Testis (tissue), 5 donors: ENCODE data around the gene PWP2. TPM values are rescaled to one million over a fixed set of nuclear protein-coding genes. Genes with fewer than 3 reads are reported as not detected.
A peak's percentile ranks its signal among the peaks of the same experiment; 100 is the strongest.
"Not testable (repeated sequence)": the region's sequence is repeated elsewhere in the genome, so short reads cannot be mapped to it uniquely, and the experiment has no call there.

ENCODE experiments used
- DNase-seq: peaks from one replicate; pipeline ENCODE4 v3.0.0-alpha.2; 2019
- H3K27ac ChIP-seq, 2 donors: fragments of 200-600 bp; sonication (generic); one replicate each; pipeline ENCODE4 v1.5.1; 2019
- H3K27me3 ChIP-seq: fragments of 200-600 bp; sonication (generic); one replicate; pipeline ENCODE4 v1.5.1; 2019
- H3K36me3 ChIP-seq: fragments of 200-600 bp; sonication (generic); one replicate; pipeline ENCODE4 v1.5.1; 2017; ENCODE audit warnings: low read depth; ENCODE audit errors: missing control alignments
- H3K4me1 ChIP-seq: fragments of 200-600 bp; sonication (generic); one replicate; pipeline ENCODE4 v1.5.1; 2019
- H3K4me3 ChIP-seq, 2 donors: fragments of 200-600 bp; sonication (generic); one replicate each; pipeline ENCODE4 v1.5.1; 2017 to 2019
- H3K9me3 ChIP-seq: fragments of 200-600 bp; sonication (generic); one replicate; pipeline ENCODE4 v1.5.1; 2017
- CTCF ChIP-seq, 3 experiments: fragments of 450-650 bp in 2 of 3; fragments of 200-600 bp in 1 of 3; sonication (generic) in 1 of 3; IDR thresholded peaks; one replicate each; pipeline ENCODE4 v1.5.1; 2016 to 2019; ENCODE audit warnings: antibody characterized with exemption in 3 of 3, mild to moderate bottlenecking in 2 of 3, moderate library complexity in 1 of 3
- POLR2A ChIP-seq: fragments of 450-650 bp; IDR thresholded peaks from one replicate; pipeline ENCODE4 v1.6.1; 2017; ENCODE audit warnings: antibody characterized with exemption, mild to moderate bottlenecking, moderate library complexity
- WGBS, 2 donors: methylation state at CpG; one replicate each; pipeline ENCODE4 v1.1.5; 2018; 5-methylcytosine and 5-hydroxymethylcytosine counted together
- intact Hi-C: fragments of 100-400 bp; cut with DNase I; formaldehyde crosslinking; loops from one replicate; pipeline ENCODE4 v1.15.1; 2023; ENCODE audit warnings: low total_unique reads
- long read RNA-seq, 2 donors: transcript quantifications; one replicate each; lab custom pipeline, GENCODE V29; 2026
- polyA plus RNA-seq: library from polyadenylated mRNA; stranded (reverse); fragments of 350-450 nt; fragmentation: Illumina TruSeq; extraction: RNeasy Lipid Tissue Mini Kit (QIAGEN cat#74804); gene quantifications from one replicate; pipeline ENCODE4 v1.2.3, GENCODE V29; 2014; ENCODE audit warnings: low read depth, low replicate concordance; ENCODE audit not compliant: insufficient read depth
- total RNA-seq, 2 donors: library from RNA; depleted of rRNA; stranded (reverse); fragments of >200 nt; gene quantifications; one replicate each; pipeline ENCODE4 v1.2.3, GENCODE V29; 2016

PWP2 gene
- 10 to 100 TPM in 1 of 2 donors, 1 to 10 TPM in 1; 7.8 to 23.7 TPM for total RNA-seq
- polyA plus RNA-seq: 10.8 TPM
- long read RNA-seq, donor 1, partial matches to known transcripts: 0 of 4 reads
- long read RNA-seq, donor 1, other reads (novel, unspliced or antisense): 0 of 4 reads
- long read RNA-seq, donor 2: 0 reads

GRCh38 chr21:44107026-44107501, at the start of gene PWP2:
Gene PWP2 (plus strand): TSS chr21:44107399. CDS start chr21:44107417, 18 bp downstream.
- intact Hi-C loops, H3K36me3 ChIP-seq, H3K4me1 ChIP-seq, H3K9me3 ChIP-seq, H3K27me3 ChIP-seq, H3K27ac ChIP-seq: not testable (repeated sequence)
- WGBS, 2 donors: no CpG with 5 or more reads among the region's 66 CpGs
- DNase-seq: peak; percentile 20
- peak within 1 kb of the TSS in 1 of 2 donors; percentile 44 for H3K4me3 ChIP-seq

GRCh38 chr21:44057960-44058651, 49.1 kb upstream of the PWP2 start:
- H3K36me3 ChIP-seq: no peaks in the 10 kb centered on the region
- intact Hi-C loops: no loop called here

GRCh38 chr21:44058652-44058964, 48.6 kb upstream of the PWP2 start:
- no peak for DNase-seq
- intact Hi-C loops: no loop called here
- H3K4me1 ChIP-seq: peaks cover 10% of the 10 kb centered on the region
- H3K27ac ChIP-seq: no peak overlapping the region
- H3K9me3 ChIP-seq: no peaks in the 10 kb centered on the region
- 92% methylated on average over 12 of the region's 12 CpGs for WGBS, 2 donors
- H3K36me3 ChIP-seq: no peaks in the 10 kb centered on the region
- no peak for TF ChIP-seq POLR2A
- no peak for TF ChIP-seq CTCF (IDR thresholded peaks at IDR 0.05)
- no peaks in the 10 kb centered on the region for H3K27me3 ChIP-seq
- H3K4me3 ChIP-seq: no peak overlapping the region

More at GRCh38 chr21:44057960-44058651, 49.1 kb upstream of the PWP2 start:
- peaks cover 10% of the 10 kb centered on the region for H3K4me1 ChIP-seq
- no peaks in the 10 kb centered on the region for H3K9me3 ChIP-seq
- DNase-seq: no peak
- 93 to 95% methylated on average over 15 of the region's 15 CpGs for WGBS, 2 donors
- no peaks in the 10 kb centered on the region for H3K27me3 ChIP-seq
- no peak overlapping the region for H3K4me3 ChIP-seq
- TF ChIP-seq POLR2A (no peak), CTCF (IDR thresholded peaks at IDR 0.05) (no peak)
- no peak overlapping the region for H3K27ac ChIP-seq

- Histone ChIP-seq H3K36me3 (no peaks in the 10 kb centered on the region), H3K27ac (no peak overlapping the region), H3K27me3 (no peaks in the 10 kb centered on the region), H3K4me3 (no peak overlapping the region), H3K4me1 (peaks cover 10% of the 10 kb centered on the region), H3K9me3 (no peaks in the 10 kb centered on the region)
- 89 to 91% methylated on average over 17 of the region's 17 CpGs for WGBS, 2 donors
- no peak for DNase-seq
- intact Hi-C loops: no loop called here
- TF ChIP-seq CTCF (IDR thresholded peaks at IDR 0.05): no peak
- TF ChIP-seq POLR2A: no peak
Observed at GRCh38 chr21:44058981-44059380, 48.2 kb upstream of the PWP2 start.

- H3K27me3 ChIP-seq: no peaks in the 10 kb centered on the region
- WGBS, 2 donors: 72 to 78% methylated on average over 4 of the region's 4 CpGs
- H3K4me3 ChIP-seq: no peak overlapping the region
- intact Hi-C loops: no loop called here
- no peaks in the 10 kb centered on the region for H3K36me3 ChIP-seq
- TF ChIP-seq POLR2A (no peak), CTCF (IDR thresholded peaks at IDR 0.05) (no peak)
- peaks cover 10% of the 10 kb centered on the region for H3K4me1 ChIP-seq
- DNase-seq: no peak
- no peak overlapping the region for H3K27ac ChIP-seq
- no peaks in the 10 kb centered on the region for H3K9me3 ChIP-seq
Observed at GRCh38 chr21:44059710-44060109, 47.5 kb upstream of the PWP2 start.
